Memory B cell (primary cell): ENCODE measurements around the gene RHOV.

Source experiments
- ATAC-seq: fragments of 150-1000 bp; cut with Tn5 transposase; 2 replicates; pipeline ENCODE4 v1.10.0; 2021; ENCODE audit warnings: low read depth, mild to moderate bottlenecking, moderate library complexity
- DNase-seq, 2 donors: peaks; one replicate each; pipeline ENCODE4 v3.0.0; 2022; ENCODE audit warnings: low spot score in 2 of 2
- H3K27ac Mint-ChIP-seq: one replicate; pipeline ENCODE4 v1.8.0; 2022; ENCODE audit warnings: mild to moderate bottlenecking, moderate library complexity, mixed read lengths
- H3K27me3 Mint-ChIP-seq: one replicate; pipeline ENCODE4 v1.8.0; 2022; ENCODE audit warnings: mixed read lengths
- H3K36me3 Mint-ChIP-seq: one replicate; pipeline ENCODE4 v1.8.0; 2022; ENCODE audit warnings: mild to moderate bottlenecking, mixed read lengths
- H3K4me1 Mint-ChIP-seq: one replicate; pipeline ENCODE4 v1.8.0; 2022; ENCODE audit warnings: mixed read lengths
- H3K4me3 Mint-ChIP-seq: one replicate; pipeline ENCODE4 v1.8.0; 2022; ENCODE audit warnings: mild to moderate bottlenecking, moderate library complexity, mixed read lengths
- H3K9me3 Mint-ChIP-seq: one replicate; pipeline ENCODE4 v1.8.0; 2022; ENCODE audit warnings: mixed read lengths

Gene RHOV

DNA sequence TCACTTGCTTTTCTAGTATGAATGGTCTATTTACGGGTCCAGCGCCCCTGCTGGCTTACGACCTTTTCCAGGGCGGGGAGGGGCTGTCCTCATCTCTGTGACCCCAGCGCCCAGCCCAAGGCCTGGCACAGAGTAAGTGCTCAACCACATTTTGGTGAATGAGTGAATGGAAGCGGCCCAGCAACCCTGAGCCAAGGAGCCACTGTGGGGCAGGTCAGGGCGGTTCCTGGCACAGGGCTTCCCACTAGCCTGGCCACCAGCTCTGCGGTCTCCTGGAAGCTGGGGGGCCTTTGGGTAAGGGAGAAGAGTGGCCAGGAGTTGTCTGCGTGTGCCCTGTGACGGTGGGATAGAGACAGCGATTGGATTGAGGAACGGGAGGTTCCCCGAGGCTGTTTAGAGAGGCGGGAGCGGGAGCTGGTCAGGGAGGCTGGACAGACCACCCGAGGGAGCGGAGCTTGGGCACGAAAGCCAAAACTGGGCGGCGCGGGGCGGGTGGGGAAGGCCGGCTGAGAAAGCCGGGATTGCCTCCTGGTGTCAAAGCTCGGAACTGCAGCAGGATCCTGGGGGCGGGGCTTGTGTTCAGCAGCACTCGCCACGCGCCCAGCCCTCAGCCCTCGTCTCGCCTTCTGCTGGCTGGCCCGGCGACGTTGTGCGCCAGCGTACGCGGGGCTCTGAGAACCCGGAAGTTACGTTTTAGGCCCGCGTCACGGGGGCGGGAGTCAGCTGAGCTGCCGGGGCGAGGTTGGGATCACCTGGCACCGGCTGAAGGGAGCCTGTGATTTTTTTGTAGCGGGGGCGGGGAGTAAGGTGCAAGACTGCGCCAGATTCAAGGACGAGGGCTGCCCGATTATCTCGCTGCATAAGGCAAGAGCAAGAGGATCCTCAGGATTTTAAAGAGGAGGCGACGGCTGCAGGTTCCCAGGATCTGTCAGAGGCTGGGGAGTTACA, 20.0 kb upstream of the RHOV start, which contains the start of gene VPS18:
TSS of gene VPS18 (plus strand) at position 718 of the 948 bp plus-strand sequence. CDS start 319 bp downstream, outside the sequence.
- Mint-ChIP-seq H3K27me3 (no peaks in the 10 kb centered on the region), H3K36me3 (peaks cover 4% of the 10 kb centered on the region), H3K9me3 (no peaks in the 10 kb centered on the region), H3K27ac (peak within 1 kb of the TSS; percentile 97), H3K4me1 (peaks cover 28% of the 10 kb centered on the region), H3K4me3 (peak within 1 kb of the TSS; percentile 100)
- DNase-seq (peak; percentile 99 to 100), ATAC-seq (peak; percentile 95)

DNA sequence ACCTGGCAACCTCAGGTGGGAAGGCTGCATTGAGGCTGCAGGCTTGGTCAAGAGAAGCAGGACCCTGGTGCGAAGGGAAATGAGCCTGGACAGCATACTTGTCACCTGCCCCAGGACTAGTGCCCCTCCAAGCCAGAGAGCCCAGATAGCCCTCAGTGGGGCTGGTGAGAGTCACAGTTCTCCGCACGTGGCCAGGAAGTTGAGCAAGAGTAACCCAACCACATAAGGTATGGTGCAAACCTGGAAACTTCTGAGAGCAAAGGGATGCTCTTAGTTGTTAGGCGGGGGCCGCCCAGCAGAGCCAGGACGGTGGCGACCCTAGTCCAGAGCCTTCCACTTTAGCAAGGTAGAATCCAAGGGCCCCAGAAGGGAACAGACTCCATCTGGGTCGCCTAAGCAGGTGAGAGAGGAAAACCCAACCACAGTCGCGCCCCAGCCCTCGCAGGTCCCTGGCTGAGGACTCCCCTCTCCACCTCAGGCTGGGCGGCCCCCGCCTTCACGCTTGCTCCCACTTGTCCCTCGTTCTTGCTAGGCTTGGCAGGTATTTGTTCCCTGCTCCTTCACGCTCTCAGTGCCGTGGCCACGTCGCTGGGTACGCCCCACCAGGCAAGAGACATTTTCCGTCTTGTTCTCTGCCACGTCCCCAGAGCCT, 19.1 kb upstream of the RHOV start:
- Mint-ChIP-seq H3K4me1 (peaks cover 27% of the 10 kb centered on the region), H3K36me3 (peaks cover under 1% of the 10 kb centered on the region), H3K27me3 (no peaks in the 10 kb centered on the region), H3K4me3 (no peak overlapping the region), H3K9me3 (no peaks in the 10 kb centered on the region), H3K27ac (peak overlapping the region; percentile 97)
- ATAC-seq (no peak), DNase-seq (no peak)

DNA sequence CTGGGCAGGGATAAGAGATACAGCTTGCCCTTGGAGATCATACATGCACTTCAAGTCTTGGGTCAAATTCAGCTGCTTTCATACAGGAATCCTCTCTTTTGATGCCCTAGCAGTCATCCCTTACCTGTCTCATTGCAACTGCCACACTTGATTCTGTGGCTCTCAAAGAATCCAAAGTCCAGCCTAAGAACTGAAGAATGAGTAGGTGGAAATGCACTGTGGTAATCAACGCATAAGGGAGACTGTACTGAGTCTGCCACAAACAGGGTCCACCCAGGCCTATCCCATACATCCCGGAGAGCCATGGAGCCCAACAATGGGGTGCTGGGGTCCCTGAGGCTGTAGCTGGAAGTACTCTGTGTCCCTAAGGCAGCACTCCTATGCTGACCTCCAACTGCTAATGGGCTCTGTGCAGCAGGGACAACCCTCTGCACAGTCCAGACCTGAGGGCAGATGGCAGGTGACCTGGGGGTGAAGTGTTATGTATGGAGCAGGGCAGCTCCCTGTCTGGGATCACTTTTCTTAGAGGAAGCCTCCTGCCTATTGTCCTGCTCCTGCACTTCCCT, 18.5 kb upstream of the RHOV start:
- Mint-ChIP-seq H3K4me3 (no peak overlapping the region), H3K36me3 (no peaks in the 10 kb centered on the region), H3K4me1 (peaks cover 26% of the 10 kb centered on the region), H3K27me3 (no peaks in the 10 kb centered on the region), H3K9me3 (no peaks in the 10 kb centered on the region), H3K27ac (peak overlapping the region; percentile 11)
- no peak for DNase-seq
- ATAC-seq, result no peak

DNA sequence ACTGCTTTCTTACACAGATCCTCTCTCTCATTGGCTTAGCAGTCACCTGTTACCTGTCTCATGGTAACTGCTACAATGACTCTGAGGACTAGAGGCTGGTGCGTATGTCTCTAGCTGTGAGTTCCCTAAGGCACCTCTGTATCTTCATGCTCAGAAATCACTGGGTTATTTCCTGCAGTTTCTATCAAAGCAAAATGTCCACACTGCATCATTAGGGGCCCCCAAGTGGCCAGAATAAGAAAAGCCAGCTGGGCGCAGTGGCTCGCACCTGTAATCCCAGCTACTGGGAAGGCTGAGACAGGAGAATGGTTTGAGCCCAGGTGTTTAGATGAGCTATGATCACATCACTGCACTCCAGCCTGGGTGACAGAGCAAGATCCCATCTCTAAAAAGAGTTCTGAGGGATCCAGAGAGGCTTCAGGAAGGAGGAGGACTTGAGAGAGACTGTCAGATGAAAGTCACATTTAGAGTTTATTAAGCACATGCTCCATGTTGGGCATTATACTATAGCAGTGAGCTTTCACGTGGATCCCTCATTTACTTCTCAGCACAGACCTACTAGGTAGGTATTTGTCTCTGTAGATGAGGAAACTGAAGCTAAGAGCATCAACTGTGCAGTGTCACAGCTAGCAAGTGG, 17.9 kb upstream of the RHOV start:
- Mint-ChIP-seq H3K27me3 (no peaks in the 10 kb centered on the region), H3K9me3 (no peaks in the 10 kb centered on the region), H3K27ac (no peak overlapping the region), H3K4me1 (peaks cover 26% of the 10 kb centered on the region), H3K36me3 (no peaks in the 10 kb centered on the region), H3K4me3 (no peak overlapping the region)
- ATAC-seq (peak; percentile 11), DNase-seq (no peak)

DNA sequence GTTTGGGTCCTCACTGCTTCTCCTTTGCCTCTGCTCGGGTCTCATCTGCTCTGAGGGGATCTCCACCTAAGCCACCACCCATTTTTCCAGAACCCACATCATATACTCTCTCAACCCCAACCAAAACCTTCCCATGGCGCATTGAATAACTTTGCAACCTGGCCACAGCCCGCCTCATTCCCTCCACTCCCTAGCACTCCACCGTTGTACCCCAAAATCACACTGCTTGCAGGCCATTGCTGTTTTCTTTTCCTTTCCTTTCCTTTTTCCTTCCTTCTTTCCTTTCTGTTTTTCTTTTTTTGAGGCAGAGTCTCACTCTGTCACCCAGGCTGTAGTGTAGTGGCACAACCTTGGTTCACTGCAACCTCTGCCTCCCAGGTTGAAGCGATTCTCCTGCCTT, 17.1 kb upstream of the RHOV start:
- no peaks in the 10 kb centered on the region for H3K36me3 Mint-ChIP-seq
- no peak for DNase-seq
- H3K9me3 Mint-ChIP-seq, result no peaks in the 10 kb centered on the region
- no peak overlapping the region for H3K27ac Mint-ChIP-seq
- no peak for ATAC-seq
- no peaks in the 10 kb centered on the region for H3K27me3 Mint-ChIP-seq
- H3K4me3 Mint-ChIP-seq, result no peak overlapping the region
- peaks cover 26% of the 10 kb centered on the region for H3K4me1 Mint-ChIP-seq

DNA sequence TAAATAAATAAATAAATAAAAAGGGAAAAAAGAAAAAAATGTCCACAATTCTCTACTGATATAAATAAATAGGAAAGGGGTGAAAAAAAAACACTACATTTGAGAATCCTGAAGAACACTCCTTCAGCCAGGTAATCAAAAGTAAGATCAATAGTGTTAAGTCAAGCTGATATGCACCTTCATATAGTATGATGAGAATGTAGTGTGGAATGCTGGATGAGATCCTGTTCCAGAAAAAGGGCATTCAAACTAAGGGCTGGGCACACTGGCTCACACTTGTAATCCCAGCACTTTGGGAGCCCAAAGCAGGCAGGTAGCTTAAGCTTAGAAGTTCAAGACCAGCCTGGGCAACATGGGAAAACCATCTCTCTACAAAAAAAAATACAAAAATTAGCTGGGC, 15.1 kb upstream of the RHOV start:
- no peak for ATAC-seq

DNA sequence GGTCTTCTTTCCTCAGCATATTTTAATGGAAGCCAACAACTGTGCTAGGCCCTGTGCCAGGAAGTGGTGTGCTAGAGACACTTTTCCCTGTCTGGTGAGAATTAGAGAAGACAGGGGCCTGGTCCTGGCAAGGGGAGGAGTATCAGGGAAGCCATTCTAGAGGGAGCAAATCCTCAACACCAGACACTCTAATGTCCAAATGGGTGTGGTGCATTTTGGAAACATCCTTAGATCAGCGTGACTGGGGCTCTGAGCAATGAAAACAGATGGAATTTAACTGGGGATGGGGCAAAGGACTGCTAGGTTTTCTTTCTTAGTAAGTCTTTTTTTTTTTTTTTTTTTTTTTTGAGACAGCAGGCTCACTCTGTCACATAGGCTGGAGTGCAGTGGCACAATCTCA, 12.6 kb upstream of the RHOV start:
- Mint-ChIP-seq H3K9me3 (no peaks in the 10 kb centered on the region), H3K27ac (no peak overlapping the region), H3K36me3 (no peaks in the 10 kb centered on the region), H3K27me3 (peaks cover 4% of the 10 kb centered on the region), H3K4me1 (peaks cover 5% of the 10 kb centered on the region), H3K4me3 (no peak overlapping the region)
- DNase-seq (no peak), ATAC-seq (no peak)

More for the DNA sequence above, 15.1 kb upstream of the RHOV start:
- no peak for DNase-seq
- Mint-ChIP-seq H3K4me1 (peaks cover 14% of the 10 kb centered on the region), H3K27me3 (peaks cover 4% of the 10 kb centered on the region), H3K4me3 (no peak overlapping the region), H3K36me3 (no peaks in the 10 kb centered on the region), H3K27ac (no peak overlapping the region), H3K9me3 (no peaks in the 10 kb centered on the region)

DNA sequence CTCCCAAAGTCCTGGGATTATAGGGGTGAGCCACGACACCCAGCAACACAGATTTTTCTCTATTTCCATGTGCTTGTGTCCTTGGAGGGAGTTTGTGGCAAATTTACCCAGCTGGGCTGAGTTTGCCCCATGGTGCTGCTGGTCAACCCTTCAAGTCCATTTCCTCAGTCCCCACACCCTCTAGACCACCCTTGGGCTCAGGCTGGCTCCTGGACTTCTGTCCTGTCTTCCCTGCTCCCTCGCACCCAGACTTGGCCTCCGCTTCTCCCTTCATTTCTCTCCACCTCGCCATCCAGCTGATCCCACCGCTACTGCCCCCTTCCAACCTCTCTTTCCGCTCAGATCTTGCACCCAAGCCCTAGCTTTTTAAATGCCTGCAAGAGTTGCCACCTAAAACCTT, 7.3 kb upstream of the RHOV start:
- H3K4me1 Mint-ChIP-seq, result no peaks in the 10 kb centered on the region
- ATAC-seq (no peak), DNase-seq (no peak)
- H3K9me3 Mint-ChIP-seq, result no peaks in the 10 kb centered on the region
- no peak overlapping the region for H3K4me3 Mint-ChIP-seq
- peaks cover 4% of the 10 kb centered on the region for H3K27me3 Mint-ChIP-seq
- H3K27ac Mint-ChIP-seq, result no peak overlapping the region
- H3K36me3 Mint-ChIP-seq, result no peaks in the 10 kb centered on the region

DNA sequence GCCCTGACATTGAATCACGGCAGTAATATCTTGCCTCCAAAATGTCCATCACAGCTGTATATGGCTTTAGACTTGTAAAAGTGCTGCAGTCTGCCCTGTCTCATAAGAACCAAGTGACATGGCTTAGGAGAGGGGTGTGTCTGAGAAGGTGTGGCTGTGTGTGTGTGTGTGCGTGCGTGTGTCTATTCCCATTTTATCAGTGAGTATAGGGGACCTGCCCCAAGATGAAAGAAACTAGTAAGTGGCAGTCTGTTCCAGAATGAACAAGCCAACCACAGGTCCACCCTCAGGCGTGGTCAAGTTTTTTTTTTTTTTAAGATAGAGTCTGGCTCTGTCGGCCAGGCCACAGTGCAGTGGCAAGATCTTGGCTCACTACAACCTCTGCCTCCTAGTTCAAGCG, 5.6 kb upstream of the RHOV start:
- Mint-ChIP-seq H3K4me3 (no peak overlapping the region), H3K36me3 (no peaks in the 10 kb centered on the region), H3K27me3 (peaks cover 2% of the 10 kb centered on the region), H3K4me1 (peaks cover under 1% of the 10 kb centered on the region), H3K27ac (no peak overlapping the region), H3K9me3 (no peaks in the 10 kb centered on the region)
- DNase-seq, result no peak
- no peak for ATAC-seq

DNA sequence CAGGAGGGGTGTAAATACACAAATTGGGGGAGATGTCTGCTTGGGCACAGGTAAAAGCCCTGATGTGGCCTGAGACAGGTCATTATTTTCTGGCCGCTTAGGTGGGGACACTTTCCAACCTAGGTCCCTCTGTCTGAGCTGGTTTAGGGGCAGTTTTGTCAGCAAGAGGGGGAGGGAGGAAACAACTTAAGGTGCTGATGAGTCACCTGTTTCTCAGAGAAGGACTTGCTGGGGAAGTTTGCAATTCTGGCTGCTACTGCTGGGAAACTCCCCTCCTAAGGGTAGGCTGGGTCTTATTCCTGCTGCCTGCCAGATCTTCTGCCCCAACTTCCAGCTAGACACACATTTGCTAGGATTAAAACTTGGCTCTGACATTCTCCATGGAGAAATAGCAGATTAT, 4.8 kb upstream of the RHOV start:
- Mint-ChIP-seq H3K4me3 (no peak overlapping the region), H3K9me3 (no peaks in the 10 kb centered on the region), H3K27me3 (peaks cover 2% of the 10 kb centered on the region), H3K27ac (no peak overlapping the region), H3K4me1 (peaks cover 6% of the 10 kb centered on the region), H3K36me3 (no peaks in the 10 kb centered on the region)
- peak; percentile 69 for ATAC-seq
- no peak for DNase-seq

DNA sequence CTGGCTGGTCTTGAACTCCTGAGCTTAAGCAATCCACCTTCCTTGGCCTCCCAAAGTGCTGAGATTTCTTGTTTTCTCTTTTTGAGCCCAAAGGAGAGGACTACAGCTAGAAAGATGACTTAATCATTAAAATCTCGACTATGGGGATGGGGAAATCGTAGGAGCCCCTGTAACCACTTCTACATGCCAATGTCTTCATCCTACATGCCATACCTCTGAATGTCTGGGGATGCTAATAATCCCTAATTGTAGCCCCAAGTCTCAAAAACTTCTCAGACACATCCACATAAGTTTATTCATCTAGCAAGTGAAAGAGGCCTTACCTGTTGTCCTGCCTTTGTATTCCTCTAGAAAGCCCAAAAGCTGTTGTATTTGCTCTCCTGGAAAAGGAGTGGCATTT, 3.7 kb upstream of the RHOV start:
- Mint-ChIP-seq H3K27ac (no peak overlapping the region), H3K27me3 (peaks cover 2% of the 10 kb centered on the region), H3K9me3 (no peaks in the 10 kb centered on the region), H3K36me3 (no peaks in the 10 kb centered on the region), H3K4me1 (peaks cover 6% of the 10 kb centered on the region), H3K4me3 (no peak overlapping the region)
- no peak for DNase-seq
- no peak for ATAC-seq

DNA sequence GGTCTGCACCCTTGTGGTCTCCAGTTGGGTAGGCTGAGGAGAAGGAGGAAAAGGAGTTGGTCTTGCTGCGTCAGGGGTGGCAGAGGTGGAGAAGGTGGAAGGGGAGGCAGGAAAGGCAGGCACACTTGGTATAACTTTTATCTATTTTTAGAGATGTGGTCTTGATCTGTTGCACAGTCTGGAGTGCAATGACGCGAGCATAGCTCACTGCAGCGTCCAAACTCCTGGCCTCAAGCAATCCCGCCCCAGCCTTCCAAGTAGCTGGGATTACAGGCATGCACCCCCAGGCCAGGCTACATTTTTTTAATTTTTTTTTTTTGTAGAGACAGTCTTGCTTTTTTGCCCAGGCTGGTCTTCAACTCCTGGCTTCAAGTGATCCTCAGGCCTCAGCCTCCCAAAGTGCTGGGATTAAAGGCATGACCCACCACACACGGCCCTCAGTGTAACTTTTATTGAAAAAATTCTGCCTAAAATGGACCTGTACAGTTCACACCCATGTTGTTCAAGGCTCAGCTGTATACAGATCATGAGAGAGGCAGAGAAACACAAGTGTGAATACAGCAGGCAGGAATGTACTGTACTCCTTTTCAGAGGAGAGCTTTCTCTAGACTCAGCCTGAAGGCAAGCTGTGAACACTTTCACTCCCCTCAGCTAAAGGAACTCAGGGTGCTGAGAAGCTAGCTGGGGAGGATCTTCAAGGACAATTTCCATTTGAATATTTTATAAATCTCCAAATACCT, 2.1 kb upstream of the RHOV start:
- no peak overlapping the region for H3K4me3 Mint-ChIP-seq
- peaks cover 13% of the 10 kb centered on the region for H3K4me1 Mint-ChIP-seq
- H3K27ac Mint-ChIP-seq, result no peak overlapping the region
- DNase-seq (no peak), ATAC-seq (no peak)
- no peaks in the 10 kb centered on the region for H3K36me3 Mint-ChIP-seq
- peaks cover 2% of the 10 kb centered on the region for H3K27me3 Mint-ChIP-seq
- no peaks in the 10 kb centered on the region for H3K9me3 Mint-ChIP-seq

DNA sequence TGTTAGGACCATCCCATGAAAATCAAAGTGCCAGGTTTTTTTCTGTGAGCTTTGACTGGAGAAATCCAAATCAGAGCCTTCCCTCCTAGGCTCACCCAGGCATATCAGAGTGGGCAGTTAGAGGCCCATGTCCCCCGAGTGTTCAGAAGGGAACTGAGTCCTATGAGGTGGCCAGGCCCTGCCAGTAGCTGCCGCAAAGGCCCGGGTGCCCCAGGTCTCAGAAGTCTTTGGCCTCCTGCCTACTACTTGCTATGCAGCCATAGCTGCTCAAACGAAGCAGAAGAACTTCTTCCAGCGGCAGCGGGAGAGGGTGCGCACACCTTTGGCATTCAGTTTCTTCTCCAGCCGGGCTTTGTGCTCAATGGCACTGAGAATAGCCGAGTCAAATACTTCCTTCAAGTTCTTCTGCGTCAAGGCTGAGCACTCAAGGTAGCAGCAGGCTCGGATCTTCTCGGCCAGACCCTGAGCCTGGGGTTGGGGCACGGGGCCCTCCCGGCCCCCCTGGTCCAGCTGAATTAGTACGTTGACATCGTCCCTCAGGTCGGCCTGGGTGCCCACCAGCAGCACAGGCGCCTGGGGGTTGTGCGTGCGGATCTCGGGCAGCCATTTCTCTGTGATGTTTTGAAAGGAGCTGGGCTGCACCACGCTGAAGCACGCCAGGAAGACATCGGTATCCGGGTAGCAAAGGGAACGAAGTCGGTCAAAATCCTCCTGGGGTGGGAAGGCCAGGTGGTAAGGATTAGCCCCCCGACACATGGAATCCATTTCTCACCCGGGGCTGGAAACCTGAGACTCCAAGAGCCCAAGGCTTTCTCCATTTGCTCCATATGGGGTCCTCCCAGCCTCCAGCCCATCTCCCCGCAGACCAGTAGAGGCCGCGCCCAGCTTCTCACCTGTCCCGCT, 992 bp downstream of the RHOV start:
- no peak for ATAC-seq

More for the DNA sequence above, 992 bp downstream of the RHOV start:
- Mint-ChIP-seq H3K36me3 (no peaks in the 10 kb centered on the region), H3K27ac (no peak overlapping the region), H3K4me1 (peaks cover 13% of the 10 kb centered on the region), H3K9me3 (no peaks in the 10 kb centered on the region), H3K27me3 (peaks cover 2% of the 10 kb centered on the region), H3K4me3 (peak overlapping the region; percentile 87)
- DNase-seq, result no peak
